HUES64 (cell line): ENCODE data around the gene PPP4R1.
"Not testable (repeated sequence)": the region's sequence is repeated elsewhere in the genome, so short reads cannot be mapped to it uniquely, and the experiment has no call there.

Source experiments
- H3K27ac ChIP-seq: 2 replicates; pipeline ENCODE4 v1.7.0; 2013; ENCODE audit warnings: low read depth, low read length, inconsistent platforms
- H3K27me3 ChIP-seq: 2 replicates; pipeline ENCODE4 v1.6.1; 2013; ENCODE audit warnings: mild to moderate bottlenecking, low read length; ENCODE audit not compliant: insufficient read depth
- H3K36me3 ChIP-seq: 2 replicates; pipeline ENCODE4 v1.6.1; 2013; ENCODE audit warnings: mild to moderate bottlenecking, low read length; ENCODE audit not compliant: insufficient read depth
- H3K4me1 ChIP-seq: 2 replicates; pipeline ENCODE4 v1.6.1; 2013; ENCODE audit warnings: mild to moderate bottlenecking, low read length, moderate library complexity; ENCODE audit not compliant: insufficient read depth
- H3K4me3 ChIP-seq: 2 replicates; pipeline ENCODE4 v1.5.1; 2013; ENCODE audit warnings: mild to moderate bottlenecking, low read length, moderate library complexity
- H3K9ac ChIP-seq: 2 replicates; pipeline ENCODE4 v1.6.1; 2013; ENCODE audit warnings: mild to moderate bottlenecking, low read depth, low read length
- H3K9me3 ChIP-seq: 2 replicates; pipeline ENCODE4 v1.6.1; 2013; ENCODE audit warnings: low read depth, low read length; ENCODE audit not compliant: insufficient read depth
- WGBS: fragments of 150-250, 120-280 bp; methylation state at CpG from one replicate; pipeline ENCODE4 v1.1.7; 2013; ENCODE audit warnings: missing lambda C conversion rate; 5-methylcytosine and 5-hydroxymethylcytosine counted together

The PPP4R1 gene

GRCh38 chr18:9647496-9648323 lies 33.4 kb upstream of the PPP4R1 start:
- no peaks in the 10 kb centered on the region for H3K36me3 ChIP-seq
- H3K9ac ChIP-seq: no peak overlapping the region
- no peaks in the 10 kb centered on the region for H3K9me3 ChIP-seq
- 93% methylated on average over 8 of the region's 8 CpGs for WGBS
- no peak overlapping the region for H3K4me3 ChIP-seq
- no peak overlapping the region for H3K27ac ChIP-seq
- H3K27me3 ChIP-seq: no peaks in the 10 kb centered on the region
- peaks cover 17% of the 10 kb centered on the region for H3K4me1 ChIP-seq

GRCh38 chr18:9643549-9643948 lies 29.2 kb upstream of the PPP4R1 start:
- Histone ChIP-seq H3K9me3 (no peaks in the 10 kb centered on the region), H3K4me1 (peaks cover 22% of the 10 kb centered on the region), H3K9ac (peak overlapping the region; percentile 75), H3K36me3 (no peaks in the 10 kb centered on the region), H3K27ac (peak overlapping the region; percentile 92), H3K4me3 (peak overlapping the region; percentile 28; the same call in 1 of the 2 replicates), H3K27me3 (no peaks in the 10 kb centered on the region)
- 8% methylated on average over 3 of the region's 3 CpGs for WGBS

GRCh38 chr18:9642799-9643462 lies 28.6 kb upstream of the PPP4R1 start:
- WGBS: 78% methylated on average over 8 of the region's 9 CpGs
- H3K4me1 ChIP-seq: peaks cover 22% of the 10 kb centered on the region
- no peaks in the 10 kb centered on the region for H3K27me3 ChIP-seq
- no peak overlapping the region for H3K4me3 ChIP-seq
- H3K9me3 ChIP-seq: no peaks in the 10 kb centered on the region
- peak overlapping the region; percentile 92 for H3K27ac ChIP-seq
- peak overlapping the region; percentile 65 for H3K9ac ChIP-seq
- no peaks in the 10 kb centered on the region for H3K36me3 ChIP-seq

- not testable (repeated sequence) for H3K9ac ChIP-seq, H3K9me3 ChIP-seq, H3K27me3 ChIP-seq, H3K36me3 ChIP-seq, H3K27ac ChIP-seq, H3K4me3 ChIP-seq
- peaks cover 22% of the 10 kb centered on the region for H3K4me1 ChIP-seq
- WGBS: 100% methylated on average over 1 of the region's 1 CpG
Measured at GRCh38 chr18:9641081-9641480, 26.7 kb upstream of the PPP4R1 start.

- no peak overlapping the region for H3K27ac ChIP-seq
- no peaks in the 10 kb centered on the region for H3K9me3 ChIP-seq
- 89% methylated on average over 3 of the region's 4 CpGs for WGBS
- H3K27me3 ChIP-seq: no peaks in the 10 kb centered on the region
- no peak overlapping the region for H3K9ac ChIP-seq
- no peaks in the 10 kb centered on the region for H3K36me3 ChIP-seq
- peaks cover 16% of the 10 kb centered on the region for H3K4me1 ChIP-seq
- H3K4me3 ChIP-seq: no peak overlapping the region
Measured at GRCh38 chr18:9638886-9639285, 24.5 kb upstream of the PPP4R1 start.

GRCh38 chr18:9637036-9637767 lies 22.8 kb upstream of the PPP4R1 start:
- Histone ChIP-seq H3K27ac (no peak overlapping the region), H3K4me1 (0 out of 2 replicates have a peak, but pooled peaks cover 5% of the 10 kb centered on the region), H3K9ac (no peak overlapping the region), H3K4me3 (no peak overlapping the region), H3K36me3 (no peaks in the 10 kb centered on the region), H3K27me3 (no peaks in the 10 kb centered on the region), H3K9me3 (no peaks in the 10 kb centered on the region)
- 95% methylated on average over 10 of the region's 11 CpGs for WGBS

GRCh38 chr18:9634856-9635255 lies 20.5 kb upstream of the PPP4R1 start:
- WGBS: 95% methylated on average over 7 of the region's 8 CpGs
- Histone ChIP-seq H3K4me1 (peaks cover 20% of the 10 kb centered on the region), H3K9me3 (no peaks in the 10 kb centered on the region), H3K27me3 (no peaks in the 10 kb centered on the region), H3K9ac (no peak overlapping the region), H3K27ac (no peak overlapping the region), H3K4me3 (no peak overlapping the region), H3K36me3 (no peaks in the 10 kb centered on the region)

GRCh38 chr18:9631814-9632496 lies 17.6 kb upstream of the PPP4R1 start:
- no peak overlapping the region for H3K9ac ChIP-seq
- no peak overlapping the region for H3K4me3 ChIP-seq
- WGBS: 85% methylated on average over 4 of the region's 5 CpGs
- no peak overlapping the region for H3K27ac ChIP-seq
- no peaks in the 10 kb centered on the region for H3K27me3 ChIP-seq
- no peaks in the 10 kb centered on the region for H3K36me3 ChIP-seq
- no peaks in the 10 kb centered on the region for H3K9me3 ChIP-seq
- peaks cover 24% of the 10 kb centered on the region for H3K4me1 ChIP-seq

GRCh38 chr18:9630444-9630843 lies 16.1 kb upstream of the PPP4R1 start:
- Histone ChIP-seq H3K36me3 (no peaks in the 10 kb centered on the region), H3K9ac (no peak overlapping the region), H3K4me1 (peaks cover 24% of the 10 kb centered on the region), H3K9me3 (no peaks in the 10 kb centered on the region), H3K27me3 (no peaks in the 10 kb centered on the region), H3K27ac (0 out of 2 replicates have a peak overlapping the region, but pooled peaks have one; percentile 28), H3K4me3 (no peak overlapping the region)
- WGBS: 83% methylated on average over 8 of the region's 8 CpGs

GRCh38 chr18:9629709-9630108 lies 15.3 kb upstream of the PPP4R1 start:
- no peaks in the 10 kb centered on the region for H3K9me3 ChIP-seq
- no peaks in the 10 kb centered on the region for H3K36me3 ChIP-seq
- H3K27me3 ChIP-seq: no peaks in the 10 kb centered on the region
- H3K27ac ChIP-seq: no peak overlapping the region
- peaks cover 24% of the 10 kb centered on the region for H3K4me1 ChIP-seq
- H3K9ac ChIP-seq: no peak overlapping the region
- H3K4me3 ChIP-seq: no peak overlapping the region
- WGBS: 94% methylated on average over 4 of the region's 4 CpGs
